Subcutaneous abdominal adipose tissue (tissue), 5 donors: Measurements from ENCODE around the gene MBOAT7.
"Not testable (repeated sequence)": the region's sequence is repeated elsewhere in the genome, so short reads cannot be mapped to it uniquely, and the experiment has no call there.

Experiments used
- H3K27ac ChIP-seq: one replicate; pipeline ENCODE4 v1.7.0; 2013; ENCODE audit warnings: low read depth, mild to moderate bottlenecking, inconsistent platforms, low read length, moderate library complexity
- H3K27me3 ChIP-seq, 5 donors: one replicate each; pipeline ENCODE4 v1.7.0; 2013; ENCODE audit warnings: low read length in 5 of 5, inconsistent platforms in 1 of 5; ENCODE audit not compliant: control insufficient read depth in 5 of 5, insufficient read depth in 4 of 5
- H3K36me3 ChIP-seq, 5 donors: one replicate each; pipeline ENCODE4 v1.7.0; 2013; ENCODE audit warnings: low read length in 5 of 5; ENCODE audit not compliant: control insufficient read depth in 5 of 5, insufficient read depth in 5 of 5
- H3K4me1 ChIP-seq, 5 donors: one replicate each; pipeline ENCODE4 v1.7.0; 2013; ENCODE audit warnings: low read length in 5 of 5, mild to moderate bottlenecking in 3 of 5, moderate library complexity in 1 of 5; ENCODE audit not compliant: control insufficient read depth in 5 of 5, insufficient read depth in 5 of 5
- H3K4me3 ChIP-seq, 5 donors: one replicate each; pipeline ENCODE4 v1.7.0; 2013; ENCODE audit warnings: low read length in 5 of 5, low read depth in 1 of 5
- H3K9ac ChIP-seq, 5 donors: one replicate each; pipeline ENCODE4 v1.7.0; 2013; ENCODE audit warnings: low read length in 5 of 5, mild to moderate bottlenecking in 4 of 5, moderate library complexity in 3 of 5
- H3K9me3 ChIP-seq, 5 donors: one replicate each; pipeline ENCODE4 v1.7.0; 2013; ENCODE audit warnings: low read length in 5 of 5; ENCODE audit not compliant: control insufficient read depth in 5 of 5
- donor health status: healthy.
- donor health status: healthy.
- donor health status: healthy.
- donor health status: healthy.
- donor health status: healthy.

MBOAT7 gene

GRCh38 chr19:54190503-54191010 lies 1.2 kb upstream of the MBOAT7 start:
- H3K36me3 ChIP-seq = peaks cover 0 to 33% (median 13%) of the 10 kb centered on the region in 5 donors
- peak overlapping the region; percentile 63 to 95 (median 93) for H3K9ac ChIP-seq
- no peaks in the 10 kb centered on the region for H3K9me3 ChIP-seq
- peak overlapping the region; percentile 98 for H3K27ac ChIP-seq
- peak overlapping the region; percentile 40 to 87 (median 84) for H3K4me3 ChIP-seq
- H3K27me3 ChIP-seq = peaks cover 0 to 2% (median 0%) of the 10 kb centered on the region in 5 donors
- H3K4me1 ChIP-seq = peaks cover 6 to 26% (median 21%) of the 10 kb centered on the region in 5 donors

- H3K9ac ChIP-seq = peak overlapping the region; percentile 63 to 94 (median 90)
- H3K4me3 ChIP-seq = peak overlapping the region; percentile 35 to 87 (median 84)
- peak overlapping the region; percentile 98 for H3K27ac ChIP-seq
- H3K4me1 ChIP-seq = peaks cover 6 to 26% (median 21%) of the 10 kb centered on the region in 5 donors
- H3K36me3 ChIP-seq = peaks cover 0 to 30% (median 13%) of the 10 kb centered on the region in 5 donors
- H3K9me3 ChIP-seq = no peaks in the 10 kb centered on the region
- peaks cover 0 to 2% (median 0%) of the 10 kb centered on the region in 5 donors for H3K27me3 ChIP-seq
These were observed 539 bp upstream of the MBOAT7 start for GRCh38 chr19:54189735-54190502.

GRCh38 chr19:54188215-54188871 lies 1.0 kb downstream of the MBOAT7 start:
- H3K9me3 ChIP-seq = no peaks in the 10 kb centered on the region
- H3K9ac ChIP-seq = peak overlapping the region in 4 of 5 donors; percentile 72 to 85 (median 84)
- peak overlapping the region; percentile 48 to 85 (median 80) for H3K4me3 ChIP-seq
- peaks cover 0 to 2% (median 0%) of the 10 kb centered on the region in 5 donors for H3K27me3 ChIP-seq
- H3K36me3 ChIP-seq = peaks cover 0 to 22% (median 8%) of the 10 kb centered on the region in 5 donors
- peaks cover 6 to 26% (median 21%) of the 10 kb centered on the region in 5 donors for H3K4me1 ChIP-seq
- H3K27ac ChIP-seq = peak overlapping the region; percentile 98

GRCh38 chr19:54186934-54187381 lies 2.4 kb downstream of the MBOAT7 start:
- no peaks in the 10 kb centered on the region for H3K9me3 ChIP-seq
- peaks cover 0 to 20% (median 3%) of the 10 kb centered on the region in 5 donors for H3K36me3 ChIP-seq
- H3K9ac ChIP-seq = peak overlapping the region in 1 of 5 donors; percentile 1
- no peak overlapping the region for H3K27ac ChIP-seq
- no peak overlapping the region for H3K4me3 ChIP-seq
- H3K4me1 ChIP-seq = peaks cover 6 to 22% (median 17%) of the 10 kb centered on the region in 5 donors
- peaks cover 0 to 2% (median 0%) of the 10 kb centered on the region in 5 donors for H3K27me3 ChIP-seq

GRCh38 chr19:54186351-54186750 lies 3.0 kb downstream of the MBOAT7 start:
- H3K4me3 ChIP-seq = no peak overlapping the region
- peaks cover 6 to 16% (median 11%) of the 10 kb centered on the region in 5 donors for H3K4me1 ChIP-seq
- H3K27me3 ChIP-seq = peaks cover 0 to 2% (median 0%) of the 10 kb centered on the region in 5 donors
- peaks cover 0 to 20% (median 3%) of the 10 kb centered on the region in 5 donors for H3K36me3 ChIP-seq
- H3K27ac ChIP-seq = no peak overlapping the region
- H3K9me3 ChIP-seq = no peaks in the 10 kb centered on the region
- peak overlapping the region in 1 of 5 donors; percentile 6 for H3K9ac ChIP-seq

- H3K9ac ChIP-seq = no peak overlapping the region
- H3K9me3 ChIP-seq = no peaks in the 10 kb centered on the region
- H3K36me3 ChIP-seq = peaks cover 0 to 43% (median 13%) of the 10 kb centered on the region in 5 donors
- no peak overlapping the region for H3K27ac ChIP-seq
- peaks cover 0 to 5% (median 4%) of the 10 kb centered on the region in 5 donors for H3K4me1 ChIP-seq
- H3K27me3 ChIP-seq = no peaks in the 10 kb centered on the region
- H3K4me3 ChIP-seq = no peak overlapping the region
These were observed 5.9 kb downstream of the MBOAT7 start for GRCh38 chr19:54183431-54183830.

GRCh38 chr19:54181894-54182293 lies 7.5 kb downstream of the MBOAT7 start:
- H3K4me1 ChIP-seq, H3K9me3 ChIP-seq, H3K9ac ChIP-seq, H3K27ac ChIP-seq, H3K27me3 ChIP-seq, H3K4me3 ChIP-seq: not testable (repeated sequence)
- H3K36me3 ChIP-seq = peaks cover 0 to 41% (median 13%) of the 10 kb centered on the region in 5 donors

GRCh38 chr19:54180691-54181091 lies 8.7 kb downstream of the MBOAT7 start:
- no peaks in the 10 kb centered on the region for H3K27me3 ChIP-seq
- no peak overlapping the region for H3K27ac ChIP-seq
- no peak overlapping the region for H3K9ac ChIP-seq
- H3K36me3 ChIP-seq = peaks cover 0 to 36% (median 10%) of the 10 kb centered on the region in 5 donors
- no peaks in the 10 kb centered on the region for H3K4me1 ChIP-seq
- no peak overlapping the region for H3K4me3 ChIP-seq
- H3K9me3 ChIP-seq = no peaks in the 10 kb centered on the region

- Histone ChIP-seq H3K9me3 (no peaks in the 10 kb centered on the region), H3K27me3 (no peaks in the 10 kb centered on the region), H3K4me3 (no peak overlapping the region), H3K36me3 (peaks cover 0 to 36% (median 10%) of the 10 kb centered on the region in 5 donors), H3K27ac (no peak overlapping the region), H3K4me1 (no peaks in the 10 kb centered on the region), H3K9ac (no peak overlapping the region)
These were observed 9.4 kb downstream of the MBOAT7 start for GRCh38 chr19:54179921-54180461.
